ENCODE measurements around the gene EPHB1.

The EPHB1 gene

DNA sequence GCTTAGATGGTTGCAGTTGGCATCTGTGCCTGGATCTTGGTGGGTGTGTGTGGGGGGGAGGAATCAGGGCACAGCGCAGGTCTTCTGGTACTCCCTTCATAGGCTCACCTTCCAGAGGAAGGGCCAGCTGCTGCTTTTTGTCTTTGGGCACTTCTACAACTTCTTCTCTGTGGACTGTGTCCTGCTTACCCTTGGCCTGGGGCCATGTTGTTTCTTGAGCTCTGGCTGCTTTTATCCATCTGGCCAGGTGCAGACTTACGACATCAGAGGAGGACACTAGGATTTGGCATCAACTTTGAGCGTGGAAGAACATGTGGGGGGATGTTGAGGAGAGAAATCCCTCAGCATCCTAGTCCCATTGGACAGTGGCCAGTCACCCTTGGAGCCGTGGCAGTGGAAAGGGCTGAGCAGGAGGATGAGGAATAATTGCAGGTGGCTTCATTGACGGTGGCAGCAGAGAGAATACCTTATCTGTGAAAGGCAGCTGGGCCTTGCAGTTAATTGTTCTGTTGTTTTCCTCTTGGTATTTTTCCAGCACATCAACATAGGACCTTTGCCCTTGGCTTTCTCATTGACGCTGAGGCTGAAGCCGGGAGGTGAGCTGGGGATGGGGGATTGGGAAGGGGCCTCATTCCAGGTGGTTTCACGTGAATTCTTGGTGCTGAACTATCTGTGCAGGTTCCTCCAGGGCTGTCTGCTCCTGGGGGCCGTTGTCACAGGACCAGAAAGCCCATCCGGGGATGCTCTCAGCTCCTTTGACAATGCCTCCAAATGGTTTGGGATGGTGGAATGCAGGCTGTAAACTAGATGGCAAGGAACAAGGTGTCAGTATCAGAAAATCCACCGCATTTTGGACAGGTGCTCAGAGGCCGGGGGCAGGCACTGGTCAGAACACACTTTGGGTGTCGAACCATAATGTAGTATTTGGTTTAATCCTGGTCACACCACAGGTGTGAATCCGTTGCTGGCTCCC is 9.7 kb downstream of the EPHB1 start:
- in situ Hi-C loops (cut with HindIII; ENCODE audit: low sequenced_read_pairs): no loop called here
- no peak for DNase-seq (ENCODE audit: low read depth, low spot score)
- TF ChIP-seq, protein P1, sequence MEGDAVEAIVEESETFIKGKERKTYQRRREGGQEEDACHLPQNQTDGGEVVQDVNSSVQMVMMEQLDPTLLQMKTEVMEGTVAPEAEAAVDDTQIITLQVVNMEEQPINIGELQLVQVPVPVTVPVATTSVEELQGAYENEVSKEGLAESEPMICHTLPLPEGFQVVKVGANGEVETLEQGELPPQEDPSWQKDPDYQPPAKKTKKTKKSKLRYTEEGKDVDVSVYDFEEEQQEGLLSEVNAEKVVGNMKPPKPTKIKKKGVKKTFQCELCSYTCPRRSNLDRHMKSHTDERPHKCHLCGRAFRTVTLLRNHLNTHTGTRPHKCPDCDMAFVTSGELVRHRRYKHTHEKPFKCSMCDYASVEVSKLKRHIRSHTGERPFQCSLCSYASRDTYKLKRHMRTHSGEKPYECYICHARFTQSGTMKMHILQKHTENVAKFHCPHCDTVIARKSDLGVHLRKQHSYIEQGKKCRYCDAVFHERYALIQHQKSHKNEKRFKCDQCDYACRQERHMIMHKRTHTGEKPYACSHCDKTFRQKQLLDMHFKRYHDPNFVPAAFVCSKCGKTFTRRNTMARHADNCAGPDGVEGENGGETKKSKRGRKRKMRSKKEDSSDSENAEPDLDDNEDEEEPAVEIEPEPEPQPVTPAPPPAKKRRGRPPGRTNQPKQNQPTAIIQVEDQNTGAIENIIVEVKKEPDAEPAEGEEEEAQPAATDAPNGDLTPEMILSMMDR (IDR thresholded peaks at IDR 0.05; ENCODE audit: low read depth, low read length): no peak
- no peak overlapping the region for H3K4me3 ChIP-seq (ENCODE audit: low read depth, low read length)

DNA sequence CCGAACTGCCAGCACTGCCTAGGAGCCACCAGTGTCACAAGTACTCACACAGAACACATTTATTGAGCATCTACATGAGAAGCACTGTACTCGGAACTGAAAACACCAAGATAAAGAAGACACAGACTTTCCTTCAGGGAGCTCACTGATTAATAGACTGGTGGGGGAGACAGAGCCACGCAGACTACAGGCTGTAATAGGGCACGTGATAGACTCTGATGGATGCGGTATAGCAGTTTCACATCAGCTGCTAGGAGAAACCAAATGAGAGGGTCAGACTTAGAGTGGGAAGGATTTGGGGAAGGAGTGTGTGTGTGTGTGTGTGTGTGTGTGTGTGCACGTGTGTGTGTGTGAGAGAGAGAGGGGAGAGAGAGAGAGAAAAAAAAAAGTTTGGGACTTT is 12.1 kb downstream of the EPHB1 start:
- TF ChIP-seq, protein P1 (IDR thresholded peaks at IDR 0.05; ENCODE audit: low read depth, low read length): no peak
- in situ Hi-C loops (cut with HindIII; ENCODE audit: low sequenced_read_pairs): no loop called here

DNA sequence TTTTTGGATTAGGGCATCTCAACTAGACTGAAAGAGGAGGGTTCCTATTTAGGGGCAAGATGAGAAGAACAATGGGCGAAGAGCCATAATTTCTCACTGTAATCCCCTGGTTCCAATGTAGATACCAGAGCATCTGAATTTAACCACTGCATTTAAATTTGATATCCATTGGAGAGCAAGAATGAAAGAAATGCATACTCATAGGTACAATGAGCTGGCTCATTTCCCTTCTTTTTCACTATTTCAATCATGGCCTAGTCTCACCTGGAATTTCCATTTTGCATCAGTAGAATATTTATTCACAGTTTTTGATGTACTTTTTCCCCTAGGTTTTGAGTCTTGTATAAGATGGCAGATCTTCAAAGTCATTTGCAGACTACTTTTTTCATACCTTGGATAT is 13.8 kb downstream of the EPHB1 start:
- TF ChIP-seq, protein P1 (IDR thresholded peaks at IDR 0.05; ENCODE audit: low read depth, low read length): no peak
- H3K4me3 ChIP-seq (ENCODE audit: low read depth, low read length): no peak overlapping the region
- DNase-seq (ENCODE audit: low read depth, low spot score): no peak
- in situ Hi-C loops (cut with HindIII; ENCODE audit: low sequenced_read_pairs): no loop called here

More for the DNA sequence above, 12.1 kb downstream of the EPHB1 start:
- DNase-seq (ENCODE audit: low read depth, low spot score): no peak
- H3K4me3 ChIP-seq (ENCODE audit: low read depth, low read length): no peak overlapping the region

DNA sequence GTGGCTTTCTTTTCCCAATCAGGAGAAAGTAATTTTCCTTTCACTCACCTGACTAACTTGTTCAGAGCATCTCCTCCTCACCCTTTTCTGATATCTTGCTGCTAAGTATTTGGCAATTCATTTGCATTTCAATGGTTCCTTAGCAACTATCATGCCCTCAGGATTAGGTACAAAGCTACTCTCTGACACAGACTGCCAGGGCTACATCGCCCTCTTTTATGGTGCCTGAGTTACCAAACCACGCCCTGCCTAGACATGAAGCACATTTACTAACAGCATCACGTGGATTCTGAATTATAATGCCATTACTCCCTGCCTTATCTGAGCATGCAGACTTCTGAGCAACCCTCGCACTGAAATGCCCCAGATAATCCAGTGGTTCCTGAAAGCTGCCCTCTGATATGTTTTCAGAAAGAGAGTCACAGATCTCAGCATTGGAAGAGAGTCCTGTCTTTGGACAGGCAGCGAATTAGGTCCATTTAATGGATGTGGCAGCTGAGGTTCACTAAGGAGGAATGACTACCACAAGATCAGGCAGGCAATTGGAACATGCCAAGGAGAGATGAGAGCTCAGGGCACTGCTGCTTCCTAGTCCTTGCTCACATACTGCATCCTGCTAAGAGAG is 14.5 kb downstream of the EPHB1 start:
- TF ChIP-seq, protein P1 (IDR thresholded peaks at IDR 0.05; ENCODE audit: low read depth, low read length): no peak
- in situ Hi-C loops (cut with HindIII; ENCODE audit: low sequenced_read_pairs): no loop called here
- no peak for DNase-seq (ENCODE audit: low read depth, low spot score)
- H3K4me3 ChIP-seq (ENCODE audit: low read depth, low read length): no peak overlapping the region

DNA sequence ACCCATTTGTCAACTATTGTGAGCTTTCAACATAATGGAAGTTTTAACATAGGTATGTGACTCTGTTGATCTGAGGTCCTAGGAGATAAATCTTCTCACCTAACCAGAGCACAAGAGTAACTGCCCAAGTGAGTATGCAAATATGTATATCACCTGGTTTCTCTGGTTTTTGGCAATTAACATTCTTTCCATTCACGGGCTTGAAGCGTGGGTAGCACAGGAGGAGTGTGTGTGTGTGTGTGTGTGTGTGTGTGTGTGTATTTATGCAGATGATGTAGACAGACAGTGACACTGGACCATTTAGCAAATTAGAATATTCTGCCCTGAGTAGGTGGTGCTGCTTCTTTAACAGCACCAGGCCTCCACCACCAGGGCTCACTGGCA is 15.0 kb downstream of the EPHB1 start:
- TF ChIP-seq, protein P1 (IDR thresholded peaks at IDR 0.05; ENCODE audit: low read depth, low read length): no peak
- in situ Hi-C loops (cut with HindIII; ENCODE audit: low sequenced_read_pairs): no loop called here
- no peak for DNase-seq (ENCODE audit: low read depth, low spot score)
- H3K4me3 ChIP-seq (ENCODE audit: low read depth, low read length): no peak overlapping the region

DNA sequence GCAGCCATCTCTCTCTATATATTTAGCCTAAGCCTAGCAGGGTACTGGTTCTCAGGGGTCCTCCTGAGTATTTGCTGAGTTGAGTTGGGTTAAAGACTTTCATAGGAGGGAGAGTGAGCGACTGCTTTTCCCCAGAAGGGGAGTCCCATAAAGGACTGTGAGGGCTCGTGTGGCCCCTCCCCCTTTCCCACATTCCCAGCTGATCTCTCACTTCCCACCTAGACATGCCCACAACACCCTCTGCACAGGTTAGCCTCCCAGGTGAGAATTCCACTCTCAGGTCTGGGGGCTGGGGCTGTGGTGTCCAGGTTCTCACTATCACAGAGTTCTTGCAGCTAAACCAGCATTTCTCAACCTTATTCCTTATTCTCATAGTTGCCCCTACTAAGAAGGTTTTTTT is 15.8 kb downstream of the EPHB1 start:
- in situ Hi-C loops (cut with HindIII; ENCODE audit: low sequenced_read_pairs): no loop called here
- no peak overlapping the region for H3K4me3 ChIP-seq (ENCODE audit: low read depth, low read length)
- TF ChIP-seq, protein P1 (IDR thresholded peaks at IDR 0.05; ENCODE audit: low read depth, low read length): no peak
- no peak for DNase-seq (ENCODE audit: low read depth, low spot score)

Data from astrocyte of the spinal cord (primary cell).